Astrocyte (in vitro differentiated cells and primary cell): ENCODE data around the gene SH2D3A. TPM values are rescaled to one million over a fixed set of nuclear protein-coding genes. Genes with fewer than 3 reads are reported as not detected.
A peak's percentile ranks its signal among the peaks of the same experiment; 100 is the strongest.

Experiments
- DNase-seq: peaks from one replicate; pipeline ENCODE4 v3.0.0-alpha.2; 2010; ENCODE audit warnings: low read depth
- FAIRE-seq: peaks from 2 replicates; lab custom pipeline; 2011; peaks lifted over from hg19 to GRCh38; lab: Jason Lieb, UNC
- H2AFZ ChIP-seq: 2 replicates; pipeline ENCODE4 v1.6.0; 2012; ENCODE audit warnings: low read depth, low read length, inconsistent platforms
- H3K27ac ChIP-seq: 2 replicates; pipeline ENCODE4 v1.5.1; 2011; ENCODE audit warnings: low read depth, low read length, inconsistent platforms
- H3K27me3 ChIP-seq: 2 replicates; pipeline ENCODE4 v1.6.0; 2011; ENCODE audit warnings: low read length, inconsistent platforms; ENCODE audit not compliant: insufficient read depth
- H3K36me3 ChIP-seq: 2 replicates; pipeline ENCODE4 v1.5.1; 2011; ENCODE audit warnings: low read length, inconsistent platforms; ENCODE audit not compliant: insufficient read depth
- H3K4me1 ChIP-seq: 2 replicates; pipeline ENCODE4 v1.5.1; 2011; ENCODE audit warnings: low read length, inconsistent platforms; ENCODE audit not compliant: insufficient read depth
- H3K4me2 ChIP-seq: 2 replicates; pipeline ENCODE4 v1.6.0; 2012; ENCODE audit warnings: low read length, inconsistent platforms
- H3K4me3 ChIP-seq: 2 replicates; pipeline ENCODE4 v1.5.1; 2011; ENCODE audit warnings: low read depth, mild to moderate bottlenecking, low read length, inconsistent platforms; ENCODE audit not compliant: insufficient read depth
- H3K79me2 ChIP-seq: 2 replicates; pipeline ENCODE4 v1.6.0; 2012; ENCODE audit warnings: mild to moderate bottlenecking, low read length, inconsistent platforms; ENCODE audit not compliant: insufficient read depth
- H3K9ac ChIP-seq: 2 replicates; pipeline ENCODE4 v1.6.0; 2012; ENCODE audit warnings: mild to moderate bottlenecking, low read length, inconsistent platforms
- H3K9me3 ChIP-seq: 2 replicates; pipeline ENCODE4 v1.5.1; 2012; ENCODE audit warnings: low read depth, mild to moderate bottlenecking, low read length, inconsistent platforms; ENCODE audit not compliant: insufficient read depth
- H4K20me1 ChIP-seq: 2 replicates; pipeline ENCODE4 v1.6.0; 2012; ENCODE audit warnings: low read length, inconsistent platforms; ENCODE audit not compliant: insufficient read depth
- H3K27ac Mint-ChIP-seq: one replicate; pipeline ENCODE4 v1.8.0; 2021; ENCODE audit warnings: mild to moderate bottlenecking, mixed read lengths; ENCODE audit not compliant: unreplicated experiment
- H3K27me3 Mint-ChIP-seq: one replicate; pipeline ENCODE4 v1.8.0; 2021; ENCODE audit warnings: low read depth, mixed read lengths; ENCODE audit not compliant: unreplicated experiment
- H3K36me3 Mint-ChIP-seq: one replicate; pipeline ENCODE4 v1.8.0; 2021; ENCODE audit warnings: low read depth, mixed read lengths; ENCODE audit not compliant: unreplicated experiment
- H3K4me1 Mint-ChIP-seq: one replicate; pipeline ENCODE4 v1.8.0; 2021; ENCODE audit warnings: low read depth, mixed read lengths; ENCODE audit not compliant: unreplicated experiment
- H3K4me3 Mint-ChIP-seq: one replicate; pipeline ENCODE4 v1.8.0; 2021; ENCODE audit warnings: mild to moderate bottlenecking, moderate library complexity, mixed read lengths; ENCODE audit not compliant: unreplicated experiment
- H3K9me3 Mint-ChIP-seq: one replicate; pipeline ENCODE4 v1.8.0; 2021; ENCODE audit warnings: mild to moderate bottlenecking, mixed read lengths; ENCODE audit not compliant: unreplicated experiment
- CTCF ChIP-seq: IDR thresholded peaks from 2 replicates; pipeline ENCODE4 v1.5.1; 2011; ENCODE audit warnings: low read depth, mild to moderate bottlenecking, inconsistent platforms, low read length, moderate library complexity; ENCODE audit not compliant: insufficient read depth
- EZH2 ChIP-seq: IDR thresholded peaks from 2 replicates; pipeline ENCODE4 v1.6.1; 2012; ENCODE audit warnings: mild to moderate bottlenecking, low read length, inconsistent platforms; ENCODE audit not compliant: insufficient read depth
- total RNA-seq: library from RNA; stranded (reverse); gene quantifications from 2 replicates; pipeline ENCODE4 v1.2.1, GENCODE V29; 2021

The SH2D3A gene
- total RNA-seq, 1 donor from 2014 or later: 2.6 TPM

- H3K36me3 ChIP-seq: peaks cover 5% of the 10 kb centered on the region
- peaks cover 36% of the 10 kb centered on the region for H3K79me2 ChIP-seq
- Mint-ChIP-seq H3K4me3 (peak overlapping the region; percentile 99), H3K4me1 (peaks cover 16% of the 10 kb centered on the region), H3K27me3 (no peaks in the 10 kb centered on the region), H3K27ac (peak overlapping the region; percentile 91), H3K9me3 (no peaks in the 10 kb centered on the region), H3K36me3 (no peaks in the 10 kb centered on the region)
- no peak overlapping the region for H3K4me3 ChIP-seq
- peak overlapping the region; percentile 49 for H3K27ac ChIP-seq
- DNase-seq: peak; percentile 60
- peak overlapping the region; percentile 70 for H2AFZ ChIP-seq
- no peaks in the 10 kb centered on the region for H3K9me3 ChIP-seq
- no peaks in the 10 kb centered on the region for H4K20me1 ChIP-seq
- H3K9ac ChIP-seq: no peak overlapping the region
- H3K4me2 ChIP-seq: peak overlapping the region; percentile 84
- no peaks in the 10 kb centered on the region for H3K27me3 ChIP-seq
- peak; percentile 96 for FAIRE-seq
- TF ChIP-seq CTCF (peak; percentile 45), EZH2 (no peak)
- peaks cover 25% of the 10 kb centered on the region for H3K4me1 ChIP-seq
These were observed 29.1 kb downstream of the SH2D3A start for GRCh38 chr19:6737873-6738786.

- peak within 1 kb of the TSS; percentile 99 for H3K4me3 Mint-ChIP-seq
- H3K9me3 Mint-ChIP-seq: peaks cover 3% of the 10 kb centered on the region
- Histone ChIP-seq H3K9ac (peak within 1 kb of the TSS; percentile 89), H3K4me2 (peak within 1 kb of the TSS; percentile 95), H3K4me3 (peak within 1 kb of the TSS; percentile 79), H3K4me1 (peaks cover 25% of the 10 kb centered on the region), H3K36me3 (no peaks in the 10 kb centered on the region), H3K79me2 (peaks cover 31% of the 10 kb centered on the region), H2AFZ (peak within 1 kb of the TSS; percentile 80), H3K27me3 (no peaks in the 10 kb centered on the region), H4K20me1 (no peaks in the 10 kb centered on the region), H3K9me3 (no peaks in the 10 kb centered on the region), H3K27ac (peak within 1 kb of the TSS; percentile 93)
- DNase-seq (peak; percentile 100), FAIRE-seq (no peak)
- H3K36me3 Mint-ChIP-seq: peaks cover 3% of the 10 kb centered on the region
- no peaks in the 10 kb centered on the region for H3K27me3 Mint-ChIP-seq
- TF ChIP-seq EZH2 (no peak), CTCF (no peak)
- peak within 1 kb of the TSS; percentile 93 for H3K27ac Mint-ChIP-seq
- H3K4me1 Mint-ChIP-seq: peaks cover 16% of the 10 kb centered on the region
These were observed 29.9 kb downstream of the SH2D3A start, which contains the start of gene GPR108 for GRCh38 chr19:6737284-6737872. Gene GPR108 (minus strand): TSS chr19:6737580. CDS start chr19:6737576, 4 bp downstream.
